ENCODE results near the gene ST8SIA4.
"Not testable (repeated sequence)": the region's sequence is repeated elsewhere in the genome, so short reads cannot be mapped to it uniquely, and the experiment has no call there.

The ST8SIA4 gene

GRCh38 chr5:100828071-100828897 lies 74.8 kb downstream of the ST8SIA4 start:
- peak; percentile 12 for DNase-seq

- DNase-seq: peak; percentile 51
Measured at GRCh38 chr5:100827481-100827889, 75.6 kb downstream of the ST8SIA4 start.

DNA sequence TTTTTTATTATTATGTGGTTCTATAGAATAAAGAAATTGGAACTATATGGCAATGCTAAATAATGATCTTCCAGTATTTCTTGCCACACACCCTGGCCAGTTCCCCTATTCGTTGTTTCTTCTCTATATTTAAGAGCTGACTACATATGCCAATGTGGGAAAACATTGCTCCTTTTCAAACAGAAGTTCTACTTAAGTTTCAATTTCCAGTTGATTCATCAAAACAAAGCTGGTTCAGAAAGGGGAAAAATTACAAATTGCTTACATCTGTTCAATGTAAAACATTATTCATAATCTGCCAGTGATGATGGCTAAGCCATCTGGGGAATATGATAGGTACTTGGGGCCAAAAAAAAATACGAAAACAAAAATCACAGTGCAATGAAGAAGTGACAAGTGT lies 76.9 kb downstream of the ST8SIA4 start:
- DNase-seq: no peak

- DNase-seq: no peak
Measured at GRCh38 chr5:100824635-100825034, 78.4 kb downstream of the ST8SIA4 start.

GRCh38 chr5:100823812-100824211 lies 79.3 kb downstream of the ST8SIA4 start:
- no peak for DNase-seq

GRCh38 chr5:100821751-100822150 lies 81.3 kb downstream of the ST8SIA4 start:
- no peak for DNase-seq

GRCh38 chr5:100818340-100818739 lies 84.7 kb downstream of the ST8SIA4 start:
- DNase-seq: no peak

GRCh38 chr5:100803397-100803796 lies 99.7 kb downstream of the ST8SIA4 start:
- DNase-seq: no peak

DNA sequence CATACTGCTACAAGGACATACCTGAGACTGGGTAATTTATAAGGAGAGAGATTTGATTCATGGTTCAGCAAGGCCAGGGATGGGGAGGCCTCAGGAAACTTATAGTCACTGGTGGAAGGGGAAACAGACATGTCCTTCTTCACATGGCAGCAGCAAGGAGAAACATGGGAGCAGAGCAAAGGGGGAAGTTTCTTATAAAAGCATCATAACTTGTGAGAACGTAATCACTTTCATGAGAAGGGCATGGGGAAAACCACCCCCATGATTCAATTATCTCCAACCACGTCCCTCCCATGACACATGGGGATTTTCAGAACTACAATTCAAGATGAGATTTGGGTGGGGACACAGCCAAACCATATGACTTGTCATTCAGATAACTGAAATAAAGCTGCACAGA lies 100.9 kb downstream of the ST8SIA4 start:
- DNase-seq: no peak

DNA sequence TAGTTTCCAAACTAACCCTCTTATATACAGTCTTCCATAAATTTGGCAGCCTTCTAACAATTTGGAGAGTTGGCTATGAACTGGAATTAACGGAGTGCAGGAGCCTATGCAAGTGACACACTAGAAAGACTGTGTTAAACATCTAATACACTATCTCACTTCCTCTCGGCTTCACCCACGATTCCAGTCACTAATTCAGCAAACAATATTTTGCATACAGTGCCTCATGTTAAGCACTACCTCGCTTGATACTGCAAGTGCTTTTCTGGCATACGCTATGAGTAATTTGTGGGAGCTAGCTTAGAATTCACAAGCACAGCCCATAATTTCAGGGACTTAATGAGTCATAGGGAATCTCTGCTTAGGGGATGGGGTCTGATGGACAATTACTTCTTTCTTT lies 102.5 kb downstream of the ST8SIA4 start:
- no peak for DNase-seq

DNA sequence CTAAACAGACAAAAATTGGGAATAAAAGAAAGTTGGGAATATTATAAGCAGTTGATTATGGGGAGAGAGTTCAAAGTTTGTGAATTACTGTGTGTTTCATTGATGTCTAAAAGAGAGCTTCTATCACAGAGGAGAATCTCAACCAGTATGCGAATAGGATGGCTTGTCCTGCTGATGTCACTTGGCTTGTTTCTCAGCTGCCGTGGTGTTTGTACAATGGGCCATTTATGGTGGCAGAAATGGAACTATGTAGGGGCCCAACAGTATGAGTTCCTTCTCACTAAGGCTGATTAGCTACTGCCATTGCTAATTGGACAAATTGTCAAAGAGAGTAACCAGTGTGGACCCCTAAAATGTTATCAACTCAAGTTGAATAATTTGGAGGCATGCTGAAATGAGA lies 103.9 kb downstream of the ST8SIA4 start:
- no peak for DNase-seq

- no peak for DNase-seq
Measured at GRCh38 chr5:100797861-100798260, 105.2 kb downstream of the ST8SIA4 start.

DNA sequence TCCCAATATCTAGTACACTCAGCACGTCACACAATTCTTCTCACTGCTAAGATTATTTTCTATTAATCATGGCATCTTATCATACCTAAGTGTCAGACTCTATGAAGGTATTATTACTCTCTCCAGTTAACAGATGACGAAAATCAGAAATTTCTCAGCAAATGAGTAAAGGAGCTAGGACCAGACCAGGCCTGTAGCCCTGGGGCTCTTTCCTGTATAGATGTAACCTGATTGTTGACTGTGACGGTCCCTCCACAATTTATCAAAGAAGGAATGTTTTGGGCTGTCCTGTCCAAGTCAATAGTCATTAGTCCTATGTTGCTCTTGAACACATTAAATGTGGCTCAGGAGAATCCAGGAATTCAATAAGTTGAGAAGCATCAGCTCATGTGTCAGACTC lies 106.2 kb downstream of the ST8SIA4 start:
- DNase-seq: no peak

DNA sequence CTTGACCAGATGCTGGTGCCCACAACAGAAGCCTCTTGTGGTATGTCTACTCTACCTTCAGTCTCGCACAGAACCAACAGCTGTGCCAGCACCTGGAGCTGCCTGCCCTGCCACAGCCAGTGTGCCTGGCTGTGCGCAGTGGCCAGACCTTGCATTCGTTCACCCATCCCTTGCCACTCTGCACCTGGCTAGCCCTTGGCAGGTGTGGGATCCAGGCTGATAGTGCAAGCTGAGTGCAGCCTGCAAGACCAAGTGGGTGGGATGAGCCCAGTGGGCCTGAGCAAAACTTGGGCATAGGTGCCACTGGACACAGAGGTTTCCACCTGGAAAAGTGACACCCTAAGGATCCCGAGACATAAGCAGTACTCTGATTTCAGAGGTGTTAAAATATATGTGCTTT lies 108.2 kb downstream of the ST8SIA4 start:
- no peak for DNase-seq

- no peak for DNase-seq
Measured at GRCh38 chr5:100794218-100794617, 108.9 kb downstream of the ST8SIA4 start.

GRCh38 chr5:100792781-100793180 lies 110.3 kb downstream of the ST8SIA4 start:
- no peak for DNase-seq

- no peak for DNase-seq
Measured at GRCh38 chr5:100791391-100791790, 111.7 kb downstream of the ST8SIA4 start.

- no peak for DNase-seq
Measured at GRCh38 chr5:100790951-100791350, 112.1 kb downstream of the ST8SIA4 start.

GRCh38 chr5:100790170-100790665 lies 112.9 kb downstream of the ST8SIA4 start:
- peak; percentile 16 for DNase-seq

- no peak for DNase-seq
Measured at GRCh38 chr5:100789694-100790093, 113.4 kb downstream of the ST8SIA4 start.

DNA sequence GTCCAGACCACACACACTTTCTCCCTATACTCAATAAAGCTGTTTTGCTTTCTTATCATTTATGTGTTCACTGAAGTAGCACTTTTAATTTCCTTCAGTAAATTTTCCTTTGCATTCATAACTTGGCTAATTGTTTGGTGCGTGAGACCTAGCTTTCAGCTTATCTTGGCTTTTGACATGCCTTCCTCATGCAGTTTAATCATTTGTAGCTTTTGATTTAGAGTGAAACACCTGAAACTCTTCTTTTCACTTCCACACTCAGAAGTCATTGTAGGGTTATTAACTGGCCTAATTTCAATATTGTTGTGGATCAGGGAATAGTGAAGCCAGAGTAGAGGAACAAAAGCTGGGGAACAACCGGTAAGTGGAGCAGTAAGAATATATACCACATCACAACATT lies 114.7 kb downstream of the ST8SIA4 start:
- DNase-seq: no peak

DNA sequence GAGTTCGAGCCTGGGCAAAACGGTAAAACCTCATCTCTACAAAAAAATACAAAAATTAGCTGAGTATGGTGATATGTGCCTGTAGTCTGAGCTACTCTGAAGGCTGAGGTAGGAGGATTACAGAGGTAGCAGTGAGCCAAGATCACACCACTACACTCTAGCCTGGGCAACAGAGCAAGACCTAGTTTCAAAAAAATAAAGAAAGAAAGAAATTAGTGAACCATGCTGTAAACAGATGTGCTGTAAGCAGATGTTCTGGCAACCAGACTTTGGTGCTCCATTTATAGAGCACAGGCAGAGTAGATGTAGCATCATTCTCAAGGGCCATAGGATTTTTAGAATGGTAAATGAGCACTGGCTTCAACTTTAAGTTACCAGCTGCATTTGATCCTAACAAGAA lies 115.4 kb downstream of the ST8SIA4 start:
- no peak for DNase-seq

DNA sequence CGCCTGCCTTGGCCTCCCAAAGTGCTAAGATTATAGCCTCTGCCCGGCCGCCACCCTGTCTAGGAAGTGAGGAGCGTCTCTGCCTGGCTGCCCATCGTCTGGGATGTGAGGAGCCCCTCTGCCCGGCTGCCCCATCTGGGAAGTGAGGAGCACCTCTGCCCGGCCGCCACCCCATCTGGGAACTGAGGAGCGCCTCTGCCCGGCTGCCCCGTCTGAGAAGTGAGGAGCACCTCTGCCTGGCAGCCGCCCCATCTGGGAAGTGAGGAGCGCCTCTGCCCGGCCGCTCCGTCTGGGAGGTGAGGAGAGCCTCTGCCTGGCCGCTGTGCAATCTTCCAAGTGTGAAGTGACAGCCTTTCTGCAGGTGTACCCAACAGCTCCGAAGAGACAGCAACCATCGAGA lies 117.5 kb downstream of the ST8SIA4 start:
- DNase-seq: not testable (repeated sequence)

GRCh38 chr5:100780376-100780870 lies 122.7 kb downstream of the ST8SIA4 start:
- no peak for DNase-seq

All from retina (tissue), 1 donor.